MM.1S (cell line): ENCODE measurements around the gene PCDHGB2.
"Not testable (repeated sequence)": the region's sequence is repeated elsewhere in the genome, so short reads cannot be mapped to it uniquely, and the experiment has no call there.

Experiments
- EZH2 ChIP-seq: fragments of 300-600 bp; sonication (generic); optimal IDR thresholded peaks from 2 replicates; pipeline ENCODE3; 2017; ENCODE audit warnings: low read depth, mild to moderate bottlenecking, antibody characterized with exemption, low read length, mixed read lengths
- EZH2phosphoT487 ChIP-seq: fragments of 300-600 bp; sonication (generic); IDR thresholded peaks from 2 replicates; pipeline ENCODE4 v1.6.1; 2018; ENCODE audit warnings: antibody characterized with exemption, low read length
- TF ChIP-seq, protein P1 (sequence below): fragments of 300-600 bp; sonication (generic); IDR thresholded peaks from 2 replicates; pipeline ENCODE4 v1.5.1; 2016; ENCODE audit warnings: antibody characterized with exemption, low read length, mixed read lengths

GRCh38 chr5:141316963-141317362, 42.8 kb upstream of the PCDHGB2 start:
- TF ChIP-seq, protein P1, sequence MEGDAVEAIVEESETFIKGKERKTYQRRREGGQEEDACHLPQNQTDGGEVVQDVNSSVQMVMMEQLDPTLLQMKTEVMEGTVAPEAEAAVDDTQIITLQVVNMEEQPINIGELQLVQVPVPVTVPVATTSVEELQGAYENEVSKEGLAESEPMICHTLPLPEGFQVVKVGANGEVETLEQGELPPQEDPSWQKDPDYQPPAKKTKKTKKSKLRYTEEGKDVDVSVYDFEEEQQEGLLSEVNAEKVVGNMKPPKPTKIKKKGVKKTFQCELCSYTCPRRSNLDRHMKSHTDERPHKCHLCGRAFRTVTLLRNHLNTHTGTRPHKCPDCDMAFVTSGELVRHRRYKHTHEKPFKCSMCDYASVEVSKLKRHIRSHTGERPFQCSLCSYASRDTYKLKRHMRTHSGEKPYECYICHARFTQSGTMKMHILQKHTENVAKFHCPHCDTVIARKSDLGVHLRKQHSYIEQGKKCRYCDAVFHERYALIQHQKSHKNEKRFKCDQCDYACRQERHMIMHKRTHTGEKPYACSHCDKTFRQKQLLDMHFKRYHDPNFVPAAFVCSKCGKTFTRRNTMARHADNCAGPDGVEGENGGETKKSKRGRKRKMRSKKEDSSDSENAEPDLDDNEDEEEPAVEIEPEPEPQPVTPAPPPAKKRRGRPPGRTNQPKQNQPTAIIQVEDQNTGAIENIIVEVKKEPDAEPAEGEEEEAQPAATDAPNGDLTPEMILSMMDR, result not testable (repeated sequence)
- TF ChIP-seq EZH2phosphoT487, EZH2: not testable (repeated sequence)
